HUES48 (cell line): ENCODE data around the gene DCDC1.
"Not testable (repeated sequence)": the region's sequence is repeated elsewhere in the genome, so short reads cannot be mapped to it uniquely, and the experiment has no call there.

ENCODE experiments used
- H3K27ac ChIP-seq: one replicate; pipeline ENCODE4 v1.7.0; 2013; ENCODE audit warnings: low read depth, low read length, inconsistent platforms
- H3K27me3 ChIP-seq: 2 replicates; pipeline ENCODE4 v1.6.1; 2013; ENCODE audit warnings: mild to moderate bottlenecking, low read length; ENCODE audit not compliant: control insufficient read depth, insufficient read depth
- H3K36me3 ChIP-seq: 2 replicates; pipeline ENCODE4 v1.6.1; 2013; ENCODE audit warnings: low read length; ENCODE audit not compliant: control insufficient read depth, insufficient read depth
- H3K4me1 ChIP-seq: 2 replicates; pipeline ENCODE4 v1.6.1; 2013; ENCODE audit warnings: mild to moderate bottlenecking, low read length; ENCODE audit not compliant: control insufficient read depth, insufficient read depth
- H3K4me3 ChIP-seq: 2 replicates; pipeline ENCODE4 v1.5.1; 2013; ENCODE audit warnings: mild to moderate bottlenecking, low read depth, low read length
- H3K9ac ChIP-seq: 2 replicates; pipeline ENCODE4 v1.6.1; 2013; ENCODE audit warnings: mild to moderate bottlenecking, low read depth, low read length, moderate library complexity
- H3K9me3 ChIP-seq: 2 replicates; pipeline ENCODE4 v1.6.1; 2013; ENCODE audit warnings: low read length; ENCODE audit not compliant: control insufficient read depth, insufficient read depth

Gene DCDC1

DNA sequence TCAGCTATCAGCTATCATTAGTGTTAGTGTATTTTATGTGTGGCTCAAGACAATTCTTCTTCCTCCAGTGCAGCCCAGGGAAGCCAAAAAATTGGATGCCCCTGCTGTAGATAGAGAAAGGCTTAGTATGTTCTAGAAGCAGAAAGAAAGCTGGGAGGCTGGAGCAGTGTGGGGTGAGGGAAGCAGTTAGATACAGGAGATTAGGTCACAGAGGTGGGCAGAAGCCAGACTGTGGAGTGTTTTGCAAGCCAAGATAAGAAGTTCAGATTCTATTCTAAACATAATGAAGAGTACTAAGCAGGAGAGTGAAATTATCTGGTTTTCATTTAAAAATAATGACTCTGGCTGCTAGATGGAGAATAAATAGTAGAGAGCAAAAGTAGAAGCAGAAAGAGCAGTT lies 381.7 kb downstream of the DCDC1 start:
- no peak overlapping the region for H3K27ac ChIP-seq
- H3K36me3 ChIP-seq = no peaks in the 10 kb centered on the region
- no peak overlapping the region for H3K9ac ChIP-seq
- H3K4me3 ChIP-seq = no peak overlapping the region
- no peaks in the 10 kb centered on the region for H3K9me3 ChIP-seq
- peaks cover 7% of the 10 kb centered on the region; the same call in 1 of the 2 replicates for H3K4me1 ChIP-seq
- no peaks in the 10 kb centered on the region for H3K27me3 ChIP-seq

- Histone ChIP-seq H3K27ac (no peak overlapping the region), H3K4me3 (no peak overlapping the region), H3K27me3 (no peaks in the 10 kb centered on the region), H3K4me1 (peaks cover 7% of the 10 kb centered on the region; the same call in 1 of the 2 replicates), H3K9ac (no peak overlapping the region), H3K9me3 (no peaks in the 10 kb centered on the region), H3K36me3 (no peaks in the 10 kb centered on the region)
Observed at GRCh38 chr11:30985536-30985935, 384.0 kb downstream of the DCDC1 start.

GRCh38 chr11:30984827-30985226 lies 384.7 kb downstream of the DCDC1 start:
- Histone ChIP-seq H3K9ac (no peak overlapping the region), H3K27ac (no peak overlapping the region), H3K4me1 (peaks cover 7% of the 10 kb centered on the region; the same call in 1 of the 2 replicates), H3K36me3 (no peaks in the 10 kb centered on the region), H3K27me3 (no peaks in the 10 kb centered on the region), H3K4me3 (no peak overlapping the region), H3K9me3 (no peaks in the 10 kb centered on the region)

DNA sequence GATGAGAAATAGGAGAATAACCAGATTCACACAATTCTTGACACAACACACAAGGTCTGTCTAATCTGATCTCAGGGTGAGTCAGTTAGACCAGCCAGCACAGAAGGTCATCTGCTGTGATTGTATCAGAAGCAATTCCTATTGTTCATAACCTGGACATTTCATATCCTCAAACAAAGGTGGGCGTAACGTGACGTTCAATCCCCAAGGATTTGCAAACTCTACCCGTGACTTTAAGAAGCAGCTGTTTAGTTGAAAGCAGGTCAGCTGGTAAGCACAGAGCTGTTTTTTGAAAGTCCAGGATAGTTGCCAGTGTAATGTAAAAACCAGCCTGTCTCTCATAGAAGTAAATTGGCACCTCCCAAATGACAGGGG lies 385.1 kb downstream of the DCDC1 start:
- peaks cover 7% of the 10 kb centered on the region; the same call in 1 of the 2 replicates for H3K4me1 ChIP-seq
- no peak overlapping the region for H3K9ac ChIP-seq
- no peak overlapping the region for H3K4me3 ChIP-seq
- no peaks in the 10 kb centered on the region for H3K27me3 ChIP-seq
- H3K9me3 ChIP-seq = no peaks in the 10 kb centered on the region
- no peak overlapping the region for H3K27ac ChIP-seq
- no peaks in the 10 kb centered on the region for H3K36me3 ChIP-seq

- H3K9ac ChIP-seq = no peak overlapping the region
- peaks cover 7% of the 10 kb centered on the region; the same call in 1 of the 2 replicates for H3K4me1 ChIP-seq
- no peaks in the 10 kb centered on the region for H3K9me3 ChIP-seq
- H3K4me3 ChIP-seq = no peak overlapping the region
- no peaks in the 10 kb centered on the region for H3K36me3 ChIP-seq
- H3K27ac ChIP-seq = no peak overlapping the region
- no peaks in the 10 kb centered on the region for H3K27me3 ChIP-seq
Observed at GRCh38 chr11:30983776-30984441, 385.6 kb downstream of the DCDC1 start.

DNA sequence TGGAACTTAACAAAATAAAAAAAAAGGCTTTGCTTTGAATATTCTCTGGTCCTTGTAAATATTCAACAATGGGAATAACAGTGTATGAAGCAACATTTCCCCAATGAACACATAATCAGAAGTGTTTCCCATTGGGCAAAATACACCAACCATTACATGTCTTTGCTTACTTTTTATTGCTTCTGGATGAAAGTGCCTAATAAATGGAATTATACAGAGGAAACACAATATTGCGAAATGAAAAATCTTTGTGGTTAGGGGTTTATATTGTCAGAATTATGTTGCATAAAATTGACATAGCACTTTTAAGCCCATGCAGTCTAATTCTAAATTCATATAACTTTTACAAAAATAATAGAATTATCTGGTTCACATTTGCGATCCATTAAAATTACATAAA lies 386.4 kb downstream of the DCDC1 start:
- Histone ChIP-seq H3K9me3 (no peaks in the 10 kb centered on the region), H3K9ac (no peak overlapping the region), H3K27me3 (no peaks in the 10 kb centered on the region), H3K4me1 (peaks cover 7% of the 10 kb centered on the region; the same call in 1 of the 2 replicates), H3K36me3 (no peaks in the 10 kb centered on the region), H3K4me3 (no peak overlapping the region), H3K27ac (no peak overlapping the region)

DNA sequence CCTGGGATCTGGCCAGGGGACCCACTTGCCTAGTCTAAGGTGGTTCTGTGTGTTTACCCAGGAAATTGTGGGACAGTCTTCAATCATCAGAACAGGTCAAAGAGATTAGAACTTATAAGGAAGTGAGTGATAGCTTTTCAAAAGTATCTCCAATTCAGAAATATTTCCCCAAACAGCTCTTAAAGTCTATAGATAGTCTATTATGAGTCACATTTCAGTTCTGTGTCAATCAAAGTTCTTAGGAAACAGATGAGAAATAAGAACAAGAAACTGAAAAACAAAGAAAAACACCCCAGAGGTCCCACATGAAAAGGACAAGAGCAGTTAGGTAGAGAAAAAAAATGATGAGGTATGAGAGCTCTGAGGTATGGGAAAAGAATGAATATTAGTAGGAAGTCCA lies 402.0 kb downstream of the DCDC1 start:
- Histone ChIP-seq H3K9me3 (peaks cover 7% of the 10 kb centered on the region; the same call in 1 of the 2 replicates), H3K36me3 (no peaks in the 10 kb centered on the region), H3K4me3 (no peak overlapping the region), H3K9ac (no peak overlapping the region), H3K27ac (no peak overlapping the region), H3K27me3 (no peaks in the 10 kb centered on the region), H3K4me1 (no peaks in the 10 kb centered on the region)

GRCh38 chr11:30960387-30960992 lies 409.0 kb downstream of the DCDC1 start:
- Histone ChIP-seq H3K9ac (no peak overlapping the region), H3K9me3 (no peaks in the 10 kb centered on the region), H3K36me3 (no peaks in the 10 kb centered on the region), H3K4me1 (no peaks in the 10 kb centered on the region), H3K27me3 (no peaks in the 10 kb centered on the region), H3K4me3 (no peak overlapping the region), H3K27ac (no peak overlapping the region)

GRCh38 chr11:30956751-30957150 lies 412.8 kb downstream of the DCDC1 start:
- no peaks in the 10 kb centered on the region for H3K27me3 ChIP-seq
- H3K4me1 ChIP-seq = no peaks in the 10 kb centered on the region
- no peaks in the 10 kb centered on the region for H3K9me3 ChIP-seq
- no peak overlapping the region for H3K9ac ChIP-seq
- no peak overlapping the region for H3K4me3 ChIP-seq
- no peaks in the 10 kb centered on the region for H3K36me3 ChIP-seq
- H3K27ac ChIP-seq = no peak overlapping the region

- no peaks in the 10 kb centered on the region for H3K36me3 ChIP-seq
Observed at GRCh38 chr11:30949838-30950237, 419.7 kb downstream of the DCDC1 start.

DNA sequence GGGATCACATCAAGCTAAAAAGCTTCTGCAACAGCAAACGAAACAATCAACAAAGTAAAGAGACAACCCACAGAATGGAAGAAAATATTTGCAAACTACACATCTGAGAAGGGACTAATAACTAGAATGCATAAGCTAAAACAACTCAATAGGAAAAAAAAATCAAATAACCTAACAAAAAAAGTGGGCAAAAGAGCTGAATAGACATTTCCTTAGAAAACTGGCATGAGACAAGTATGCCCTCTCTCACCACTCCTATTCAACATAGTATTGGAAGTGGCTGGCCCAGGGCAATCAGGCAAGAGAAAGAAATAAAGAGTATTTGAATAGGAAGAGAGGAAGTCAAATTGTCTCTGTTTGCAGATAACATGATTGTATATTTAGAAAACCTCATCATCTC lies 421.8 kb downstream of the DCDC1 start:
- H3K4me3 ChIP-seq, H3K36me3 ChIP-seq, H3K9me3 ChIP-seq, H3K9ac ChIP-seq, H3K4me1 ChIP-seq, H3K27me3 ChIP-seq, H3K27ac ChIP-seq: not testable (repeated sequence)

More at GRCh38 chr11:30949838-30950237, 419.7 kb downstream of the DCDC1 start:
- Histone ChIP-seq H3K27ac (no peak overlapping the region), H3K27me3 (no peaks in the 10 kb centered on the region), H3K4me1 (no peaks in the 10 kb centered on the region), H3K4me3 (no peak overlapping the region), H3K9me3 (no peaks in the 10 kb centered on the region), H3K9ac (no peak overlapping the region)
